ENCODE measurements around the gene PLRG1. TPM values are rescaled to one million over a fixed set of nuclear protein-coding genes. Genes with fewer than 3 reads are reported as not detected.

Gene PLRG1
- total RNA-seq, 2 experiments from 2014 or later = 41.7 to 104 TPM

- no peak for DNase-seq (ENCODE audit: low spot score)
- Histone ChIP-seq H3K4me2 (ENCODE audit: low read length) (no peak overlapping the region), H3K36me3 (ENCODE audit: insufficient read depth, low read length) (no peaks in the 10 kb centered on the region), H3K79me2 (ENCODE audit: insufficient read depth, low read depth, low read length) (no peaks in the 10 kb centered on the region), H3K9me2 (ENCODE audit: insufficient read depth, low read length) (no peaks in the 10 kb centered on the region), H4K20me1 (ENCODE audit: insufficient read depth, low read length) (no peaks in the 10 kb centered on the region), H3K9me3 (ENCODE audit: low read length) (no peaks in the 10 kb centered on the region), H3K4me3 (ENCODE audit: low read depth, low read length, poor library complexity, severe bottlenecking) (no peak overlapping the region), H3K4me1 (ENCODE audit: insufficient read depth, low read length, poor library complexity, severe bottlenecking) (no peaks in the 10 kb centered on the region), H3K27ac (ENCODE audit: low read depth, low read length, poor library complexity, severe bottlenecking) (no peak overlapping the region), H2AFZ (ENCODE audit: low read length) (no peak overlapping the region)
- no peak for TF ChIP-seq EZH2phosphoT487 (IDR thresholded peaks at IDR 0.05; ENCODE audit: borderline replicate concordance, low read depth, low read length)
- TF ChIP-seq CTCF (conservative IDR thresholded peaks at IDR 0.05; ENCODE audit: low read length) = no peak
- BruUV-seq (replicated peaks) = no TSS peak
- ChIA-PET POLR2A (interaction anchor here (0.8 kb wide), 1 partner anchor 10 kb away, joined by 3 read pairs; no protein-coding TSS in a partner anchor), CTCF (ENCODE audit: unreplicated experiment) (no interaction called here)
- intact Hi-C loops (cut with micrococcal nuclease; ENCODE audit: unreplicated experiment) = no loop called here
Observed at GRCh38 chr4:154583677-154584076, 33.5 kb upstream of the PLRG1 start.

GRCh38 chr4:154583230-154583629, 33.0 kb upstream of the PLRG1 start:
- no TSS peak for BruUV-seq (replicated peaks)
- Histone ChIP-seq H2AFZ (ENCODE audit: low read length) (no peak overlapping the region), H3K9me2 (ENCODE audit: insufficient read depth, low read length) (no peaks in the 10 kb centered on the region), H4K20me1 (ENCODE audit: insufficient read depth, low read length) (no peaks in the 10 kb centered on the region), H3K27ac (ENCODE audit: low read depth, low read length, poor library complexity, severe bottlenecking) (no peak overlapping the region), H3K4me2 (ENCODE audit: low read length) (no peak overlapping the region), H3K4me3 (ENCODE audit: low read depth, low read length, poor library complexity, severe bottlenecking) (no peak overlapping the region), H3K79me2 (ENCODE audit: insufficient read depth, low read depth, low read length) (no peaks in the 10 kb centered on the region), H3K36me3 (ENCODE audit: insufficient read depth, low read length) (no peaks in the 10 kb centered on the region), H3K9me3 (ENCODE audit: low read length) (no peaks in the 10 kb centered on the region), H3K4me1 (ENCODE audit: insufficient read depth, low read length, poor library complexity, severe bottlenecking) (no peaks in the 10 kb centered on the region)
- ChIA-PET POLR2A (interaction anchor here (0.8 kb wide), 2 partner anchors 10 to 56 kb away, joined by 3 to 4 read pairs; no protein-coding TSS in a partner anchor), CTCF (ENCODE audit: unreplicated experiment) (no interaction called here)
- intact Hi-C loops (cut with micrococcal nuclease; ENCODE audit: unreplicated experiment) = no loop called here
- DNase-seq (ENCODE audit: low spot score) = no peak
- TF ChIP-seq EZH2phosphoT487 (IDR thresholded peaks at IDR 0.05; ENCODE audit: borderline replicate concordance, low read depth, low read length) (no peak), CTCF (conservative IDR thresholded peaks at IDR 0.05; ENCODE audit: low read length) (no peak)

GRCh38 chr4:154582723-154583122, 32.5 kb upstream of the PLRG1 start:
- Histone ChIP-seq H2AFZ (ENCODE audit: low read length) (no peak overlapping the region), H3K27ac (ENCODE audit: low read depth, low read length, poor library complexity, severe bottlenecking) (no peak overlapping the region), H3K4me3 (ENCODE audit: low read depth, low read length, poor library complexity, severe bottlenecking) (no peak overlapping the region), H3K36me3 (ENCODE audit: insufficient read depth, low read length) (no peaks in the 10 kb centered on the region), H3K9me2 (ENCODE audit: insufficient read depth, low read length) (no peaks in the 10 kb centered on the region), H3K4me2 (ENCODE audit: low read length) (no peak overlapping the region), H3K4me1 (ENCODE audit: insufficient read depth, low read length, poor library complexity, severe bottlenecking) (no peaks in the 10 kb centered on the region), H3K79me2 (ENCODE audit: insufficient read depth, low read depth, low read length) (no peaks in the 10 kb centered on the region), H3K9me3 (ENCODE audit: low read length) (no peaks in the 10 kb centered on the region), H4K20me1 (ENCODE audit: insufficient read depth, low read length) (no peaks in the 10 kb centered on the region)
- POLR2A ChIA-PET = interaction anchor here (0.8 kb wide), 1 partner anchor 55 kb away, joined by 4 read pairs; no protein-coding TSS in a partner anchor
- DNase-seq (ENCODE audit: low spot score) = no peak
- intact Hi-C loops (cut with micrococcal nuclease; ENCODE audit: unreplicated experiment) = no loop called here
- CTCF ChIA-PET (ENCODE audit: unreplicated experiment) = no interaction called here
- TF ChIP-seq CTCF (conservative IDR thresholded peaks at IDR 0.05; ENCODE audit: low read length) (no peak), EZH2phosphoT487 (IDR thresholded peaks at IDR 0.05; ENCODE audit: borderline replicate concordance, low read depth, low read length) (no peak)
- no TSS peak for BruUV-seq (replicated peaks)

Measured in OCI-LY7 (cell line).